Vagina (tissue), 2 donors: ENCODE data around the gene PPP1CA.

ENCODE experiments used
- CTCF ChIP-seq, 3 experiments: fragments of 450-650 bp in 2 of 3; fragments of 200-600 bp in 1 of 3; sonication (generic) in 1 of 3; IDR thresholded peaks; one replicate each; pipeline ENCODE4 v1.5.1; 2017 to 2019; ENCODE audit warnings: antibody characterized with exemption in 3 of 3, mild to moderate bottlenecking in 2 of 3, moderate library complexity in 2 of 3
- POLR2A ChIP-seq, 2 donors: fragments of 450-650 bp; IDR thresholded peaks; one replicate each; pipeline ENCODE4 v1.6.1; 2017; ENCODE audit warnings: antibody characterized with exemption in 2 of 2, mild to moderate bottlenecking in 2 of 2, moderate library complexity in 2 of 2
- POLR2AphosphoS5 ChIP-seq, 2 donors: sonication (generic); formaldehyde crosslinking; IDR thresholded peaks; one replicate each; pipeline ENCODE4 v1.9.0; 2017; ENCODE audit warnings: antibody characterized with exemption in 2 of 2, mild to moderate bottlenecking in 2 of 2, low read depth in 1 of 2; ENCODE audit not compliant: insufficient read depth in 1 of 2

- TF ChIP-seq CTCF (IDR thresholded peaks at IDR 0.05), result no peak
- no peak for TF ChIP-seq POLR2A (IDR thresholded peaks at IDR 0.05)
- TF ChIP-seq POLR2AphosphoS5 (IDR thresholded peaks at IDR 0.05; ENCODE audit: insufficient read depth in 1 of 2, low read depth in 1 of 2), result no peak
Measured at GRCh38 chr11:67416416-67417335, 15.0 kb upstream of the PPP1CA start.
